ENCODE measurements around the gene MAP2.

MAP2 gene

GRCh38 chr2:209663656-209664055 lies 239.8 kb downstream of the MAP2 start:
- no peaks in the 10 kb centered on the region for H3K36me3 ChIP-seq (ENCODE audit: insufficient read depth, low read length)
- no peak overlapping the region for H3K9ac ChIP-seq (ENCODE audit: low read depth, low read length)
- H3K4me1 ChIP-seq (ENCODE audit: insufficient read depth, low read length), result 0 out of 2 replicates have a peak, but pooled peaks cover 8% of the 10 kb centered on the region
- H3K9me3 ChIP-seq (ENCODE audit: control insufficient read depth, insufficient read depth, low read length), result no peaks in the 10 kb centered on the region

GRCh38 chr2:209666296-209666695 lies 242.4 kb downstream of the MAP2 start:
- H3K9ac ChIP-seq (ENCODE audit: low read depth, low read length), result no peak overlapping the region
- H3K36me3 ChIP-seq (ENCODE audit: insufficient read depth, low read length), result no peaks in the 10 kb centered on the region
- no peaks in the 10 kb centered on the region for H3K9me3 ChIP-seq (ENCODE audit: control insufficient read depth, insufficient read depth, low read length)
- 0 out of 2 replicates have a peak, but pooled peaks cover 8% of the 10 kb centered on the region for H3K4me1 ChIP-seq (ENCODE audit: insufficient read depth, low read length)

- no peaks in the 10 kb centered on the region for H3K9me3 ChIP-seq (ENCODE audit: control insufficient read depth, insufficient read depth, low read length)
- H3K9ac ChIP-seq (ENCODE audit: low read depth, low read length), result no peak overlapping the region
- H3K36me3 ChIP-seq (ENCODE audit: insufficient read depth, low read length), result no peaks in the 10 kb centered on the region
- H3K4me1 ChIP-seq (ENCODE audit: insufficient read depth, low read length), result no peaks in the 10 kb centered on the region
Observed at GRCh38 chr2:209671020-209671680, 247.3 kb downstream of the MAP2 start.

DNA sequence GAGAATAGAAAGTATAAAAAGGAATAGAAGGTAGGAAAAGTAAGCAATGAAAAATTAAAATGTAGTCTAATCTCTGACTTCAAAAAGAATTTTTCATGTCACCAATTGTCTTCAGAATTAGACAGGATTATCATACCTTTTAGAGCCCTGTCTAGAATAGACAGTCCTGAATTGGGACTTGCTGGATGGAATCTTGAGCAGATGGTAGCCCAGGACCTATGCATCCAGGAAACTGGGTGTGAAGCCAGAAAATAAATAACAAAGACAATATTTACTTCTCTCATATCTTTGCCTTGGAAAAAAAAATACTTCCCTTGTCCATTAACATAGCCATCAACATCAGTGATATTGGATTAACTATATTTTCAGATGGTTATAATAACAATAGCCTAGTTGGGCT lies 250.0 kb downstream of the MAP2 start:
- no peaks in the 10 kb centered on the region for H3K9me3 ChIP-seq (ENCODE audit: control insufficient read depth, insufficient read depth, low read length)
- H3K36me3 ChIP-seq (ENCODE audit: insufficient read depth, low read length), result no peaks in the 10 kb centered on the region
- H3K4me1 ChIP-seq (ENCODE audit: insufficient read depth, low read length), result no peaks in the 10 kb centered on the region
- no peak overlapping the region for H3K9ac ChIP-seq (ENCODE audit: low read depth, low read length)

- no peak overlapping the region for H3K9ac ChIP-seq (ENCODE audit: low read depth, low read length)
- no peaks in the 10 kb centered on the region for H3K9me3 ChIP-seq (ENCODE audit: control insufficient read depth, insufficient read depth, low read length)
- H3K4me1 ChIP-seq (ENCODE audit: insufficient read depth, low read length), result no peaks in the 10 kb centered on the region
- no peaks in the 10 kb centered on the region for H3K36me3 ChIP-seq (ENCODE audit: insufficient read depth, low read length)
Observed at GRCh38 chr2:209680596-209680995, 256.7 kb downstream of the MAP2 start.

DNA sequence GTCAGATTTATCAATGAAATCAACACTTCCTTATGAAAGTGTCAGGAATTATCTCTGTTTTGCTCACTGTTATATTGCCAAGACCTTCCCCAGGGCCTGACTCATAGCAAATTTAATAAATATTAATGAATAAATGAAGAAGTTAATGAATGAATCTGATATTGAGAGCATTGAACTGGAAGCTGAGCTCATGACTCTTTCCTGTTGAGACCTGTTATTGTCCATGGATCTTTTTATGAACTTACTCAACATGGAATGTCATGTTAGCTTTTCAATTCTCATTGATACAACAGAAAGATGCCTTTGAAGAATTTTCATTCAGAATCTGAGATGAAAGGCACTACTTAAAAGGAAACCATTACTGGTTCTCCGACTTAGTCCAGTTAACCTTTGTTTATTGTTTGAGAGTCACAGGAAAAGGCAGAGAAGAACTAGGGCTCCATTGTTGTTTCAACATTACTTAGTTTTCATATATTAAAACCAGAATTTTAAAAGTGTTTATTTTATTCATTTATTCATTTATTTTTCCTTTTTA lies 257.4 kb downstream of the MAP2 start:
- no peaks in the 10 kb centered on the region for H3K36me3 ChIP-seq (ENCODE audit: insufficient read depth, low read length)
- no peaks in the 10 kb centered on the region for H3K4me1 ChIP-seq (ENCODE audit: insufficient read depth, low read length)
- no peaks in the 10 kb centered on the region for H3K9me3 ChIP-seq (ENCODE audit: control insufficient read depth, insufficient read depth, low read length)
- no peak overlapping the region for H3K9ac ChIP-seq (ENCODE audit: low read depth, low read length)

DNA sequence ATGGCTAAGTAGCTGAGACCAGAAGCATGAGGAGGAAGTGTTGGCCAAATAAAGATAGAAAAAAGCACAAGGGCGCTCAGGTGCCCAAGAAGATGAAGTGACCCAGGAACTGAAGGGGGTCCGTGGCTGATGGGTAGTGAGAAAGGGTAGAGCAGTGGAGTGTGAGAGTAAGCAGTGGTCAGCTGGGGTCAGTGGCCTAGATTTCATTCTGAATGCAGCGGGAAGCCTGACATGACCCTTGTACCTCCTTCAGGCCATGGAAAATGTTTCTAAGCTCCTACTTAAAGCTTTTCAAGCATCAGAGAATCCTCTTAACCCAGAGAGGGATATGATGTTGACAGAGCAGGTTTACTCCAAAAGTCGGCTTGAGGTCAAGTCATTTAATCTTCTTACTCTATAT lies 258.8 kb downstream of the MAP2 start:
- Histone ChIP-seq H3K4me1 (ENCODE audit: insufficient read depth, low read length) (peaks cover 2% of the 10 kb centered on the region; the same call in 1 of the 2 replicates), H3K36me3 (ENCODE audit: insufficient read depth, low read length) (no peaks in the 10 kb centered on the region), H3K9me3 (ENCODE audit: control insufficient read depth, insufficient read depth, low read length) (no peaks in the 10 kb centered on the region), H3K9ac (ENCODE audit: low read depth, low read length) (no peak overlapping the region)

GRCh38 chr2:209685340-209685739 lies 261.5 kb downstream of the MAP2 start:
- Histone ChIP-seq H3K4me1 (ENCODE audit: insufficient read depth, low read length) (peaks cover 3% of the 10 kb centered on the region; the same call in 1 of the 2 replicates), H3K36me3 (ENCODE audit: insufficient read depth, low read length) (no peaks in the 10 kb centered on the region), H3K9ac (ENCODE audit: low read depth, low read length) (no peak overlapping the region), H3K9me3 (ENCODE audit: control insufficient read depth, insufficient read depth, low read length) (no peaks in the 10 kb centered on the region)

DNA sequence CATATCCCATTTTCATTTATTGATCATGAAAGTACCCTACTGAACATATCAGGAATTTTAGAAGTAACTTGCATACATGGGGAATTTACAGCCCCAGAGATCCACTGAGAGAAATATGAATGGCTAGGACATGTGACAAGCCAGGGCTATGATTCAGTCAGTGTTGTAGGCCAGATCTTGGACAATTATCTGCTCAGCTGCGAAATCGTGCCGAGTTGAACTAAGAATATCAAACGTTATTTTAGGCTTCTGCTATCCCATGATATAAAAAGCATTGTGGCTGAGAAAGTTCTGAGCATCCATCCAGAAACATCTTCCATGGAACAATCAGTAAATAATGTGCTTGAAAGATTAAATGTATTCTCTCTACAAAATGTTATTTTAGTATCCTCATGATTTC lies 262.1 kb downstream of the MAP2 start:
- no peaks in the 10 kb centered on the region for H3K9me3 ChIP-seq (ENCODE audit: control insufficient read depth, insufficient read depth, low read length)
- H3K4me1 ChIP-seq (ENCODE audit: insufficient read depth, low read length), result peaks cover 3% of the 10 kb centered on the region; the same call in 1 of the 2 replicates
- H3K36me3 ChIP-seq (ENCODE audit: insufficient read depth, low read length), result no peaks in the 10 kb centered on the region
- H3K9ac ChIP-seq (ENCODE audit: low read depth, low read length), result no peak overlapping the region

GRCh38 chr2:209686448-209686847 lies 262.6 kb downstream of the MAP2 start:
- peaks cover 3% of the 10 kb centered on the region; the same call in 1 of the 2 replicates for H3K4me1 ChIP-seq (ENCODE audit: insufficient read depth, low read length)

GRCh38 chr2:209687323-209687969 lies 263.6 kb downstream of the MAP2 start:
- no peaks in the 10 kb centered on the region for H3K36me3 ChIP-seq (ENCODE audit: insufficient read depth, low read length)
- peaks cover 3% of the 10 kb centered on the region; the same call in 1 of the 2 replicates for H3K4me1 ChIP-seq (ENCODE audit: insufficient read depth, low read length)
- H3K9ac ChIP-seq (ENCODE audit: low read depth, low read length), result no peak overlapping the region
- no peaks in the 10 kb centered on the region for H3K9me3 ChIP-seq (ENCODE audit: control insufficient read depth, insufficient read depth, low read length)

More at GRCh38 chr2:209686448-209686847, 262.6 kb downstream of the MAP2 start:
- Histone ChIP-seq H3K36me3 (ENCODE audit: insufficient read depth, low read length) (no peaks in the 10 kb centered on the region), H3K9me3 (ENCODE audit: control insufficient read depth, insufficient read depth, low read length) (no peaks in the 10 kb centered on the region), H3K9ac (ENCODE audit: low read depth, low read length) (no peak overlapping the region)

GRCh38 chr2:209688385-209688784 lies 264.5 kb downstream of the MAP2 start:
- no peaks in the 10 kb centered on the region for H3K9me3 ChIP-seq (ENCODE audit: control insufficient read depth, insufficient read depth, low read length)

DNA sequence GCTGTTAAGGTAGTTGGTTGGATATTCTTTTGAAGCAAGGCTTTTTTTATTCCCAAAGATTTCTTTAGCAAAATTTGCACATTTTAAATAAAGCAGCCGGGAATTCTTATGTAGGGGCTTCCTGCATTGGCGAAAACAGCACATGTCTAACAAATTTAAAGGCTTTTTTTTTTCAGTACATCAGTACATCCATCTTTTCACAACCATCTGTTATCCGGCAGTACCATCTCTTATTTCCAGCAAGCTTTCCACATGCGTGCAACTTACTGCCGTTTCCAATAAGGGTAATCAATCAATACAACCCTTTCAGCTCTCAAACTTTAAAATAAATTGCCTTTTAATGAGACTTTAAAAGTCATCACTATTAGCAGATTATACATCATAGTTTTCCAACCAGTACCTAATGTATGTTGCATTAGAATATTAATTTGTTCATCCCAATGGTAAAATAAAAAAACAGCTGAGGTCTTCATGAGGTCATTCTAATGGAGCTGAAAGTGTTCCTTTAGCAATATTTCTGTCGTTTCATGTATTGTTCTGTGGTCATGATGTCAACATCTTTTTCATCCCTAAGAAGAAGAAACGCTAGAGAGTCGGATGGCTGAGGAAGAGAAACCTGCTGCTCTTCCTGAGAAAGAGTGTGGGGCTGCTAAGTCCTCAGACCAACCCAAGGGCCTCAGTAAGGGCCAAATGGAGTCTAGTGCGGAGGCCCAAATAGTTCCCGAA lies 266.3 kb downstream of the MAP2 start:
- no peaks in the 10 kb centered on the region for H3K36me3 ChIP-seq (ENCODE audit: insufficient read depth, low read length)

More at GRCh38 chr2:209688385-209688784, 264.5 kb downstream of the MAP2 start:
- Histone ChIP-seq H3K4me1 (ENCODE audit: insufficient read depth, low read length) (peaks cover 3% of the 10 kb centered on the region; the same call in 1 of the 2 replicates), H3K36me3 (ENCODE audit: insufficient read depth, low read length) (no peaks in the 10 kb centered on the region), H3K9ac (ENCODE audit: low read depth, low read length) (no peak overlapping the region)

GRCh38 chr2:209694748-209695147 lies 270.9 kb downstream of the MAP2 start:
- Histone ChIP-seq H3K36me3 (ENCODE audit: insufficient read depth, low read length) (no peaks in the 10 kb centered on the region), H3K9ac (ENCODE audit: low read depth, low read length) (no peak overlapping the region), H3K9me3 (ENCODE audit: control insufficient read depth, insufficient read depth, low read length) (no peaks in the 10 kb centered on the region), H3K4me1 (ENCODE audit: insufficient read depth, low read length) (no peaks in the 10 kb centered on the region)

More for the DNA sequence above, 266.3 kb downstream of the MAP2 start:
- no peaks in the 10 kb centered on the region for H3K9me3 ChIP-seq (ENCODE audit: control insufficient read depth, insufficient read depth, low read length)
- H3K9ac ChIP-seq (ENCODE audit: low read depth, low read length), result no peak overlapping the region
- H3K4me1 ChIP-seq (ENCODE audit: insufficient read depth, low read length), result peaks cover 3% of the 10 kb centered on the region; the same call in 1 of the 2 replicates
